HCT116 (cell line): Measurements from ENCODE around the gene MBL2. TPM values are rescaled to one million over a fixed set of nuclear protein-coding genes. Genes with fewer than 3 reads are reported as not detected.

Source experiments
- ATAC-seq: fragments of 200-7000 bp; cut with Tn5 transposase; 2 replicates; pipeline ENCODE4 v1.9.1; 2020; ENCODE audit warnings: mild to moderate bottlenecking, moderate library complexity
- BruUV-seq: library from RNA; stranded (reverse); fragments of 400-500 nt; replicated peaks from 2 replicates; lab custom pipeline; 2021; lab: Mats Ljungman, UMichigan
- CTCF ChIA-PET: fragments of 300-600 bp; sonication (Branson Sonifier 250); formaldehyde crosslinking; loops from one replicate; lab custom pipeline; 2021; ENCODE audit warnings: antibody characterized with exemption; lab: Charles Lee
- POLR2A ChIA-PET: fragments of 300-600, 350-600 bp; sonication (Branson Sonifier 250); formaldehyde crosslinking; loops from one replicate; lab custom pipeline; 2021; ENCODE audit warnings: antibody characterized with exemption; lab: Charles Lee
- RAD21 ChIA-PET, 2 experiments: fragments of 300-600 bp; sonication (Branson Sonifier 250); formaldehyde crosslinking; loops; one replicate each; lab custom pipeline; 2023; ENCODE audit warnings: low total read pairs in 2 of 2; ENCODE audit not compliant: uncharacterized antibody in 2 of 2, unreplicated experiment in 2 of 2, low non-redundant PET in 1 of 2; lab: Charles Lee
- DNase-seq: peaks from one replicate; pipeline ENCODE4 v3.0.0-alpha.2; 2010; ENCODE audit warnings: low read depth, low spot score
- H2AFZ ChIP-seq: fragments of 200-600 bp; shearing (Covaris generic), sonication (generic); 2 replicates; pipeline ENCODE4 v1.6.1; 2017; ENCODE audit warnings: low read depth, mixed run types, mixed read lengths, antibody characterized with exemption, low read length; ENCODE audit not compliant: poor library complexity, severe bottlenecking
- H3K27ac ChIP-seq: 2 replicates; pipeline ENCODE4 v1.5.1; 2012; ENCODE audit warnings: low read depth, low read length
- H3K27me3 ChIP-seq: fragments of 200-600 bp; sonication (generic); 2 replicates; pipeline ENCODE4 v1.6.1; 2016; ENCODE audit warnings: mixed run types, low read length, mixed read lengths; ENCODE audit not compliant: insufficient read depth
- H3K36me3 ChIP-seq, 2 experiments: fragments of 200-500 bp in 1 of 2; fragments of 200-600 bp in 1 of 2; sonication (Bioruptor generic) in 1 of 2; sonication (generic) in 1 of 2; 2 replicates each; pipeline versions ENCODE4 v1.5.1 to v1.6.1; 2014 to 2016; ENCODE audit warnings: low read length in 2 of 2, inconsistent platforms in 1 of 2, mixed read lengths in 1 of 2, mixed run types in 1 of 2; ENCODE audit not compliant: insufficient read depth in 2 of 2, control insufficient read depth in 1 of 2
- H3K4me1 ChIP-seq, 2 experiments: fragments of 200-600 bp in 1 of 2; sonication (generic) in 1 of 2; 2 replicates each; pipeline versions ENCODE4 v1.5.1 to v1.6.1; 2012 to 2017; ENCODE audit warnings: low read length in 2 of 2, inconsistent platforms in 1 of 2, mild to moderate bottlenecking in 1 of 2, mixed read lengths in 1 of 2, mixed run types in 1 of 2, moderate library complexity in 1 of 2; ENCODE audit not compliant: insufficient read depth in 2 of 2, control insufficient read depth in 1 of 2
- H3K4me2 ChIP-seq: fragments of 200-600 bp; sonication (generic); 2 replicates; pipeline ENCODE4 v1.6.1; 2017; ENCODE audit warnings: mixed run types, low read length, mixed read lengths
- H3K4me3 ChIP-seq, 2 experiments: fragments of 200-600 bp in 1 of 2; sonication (generic) in 1 of 2; replicated peaks in 1 of 2; 2 replicates each; pipeline ENCODE4 v1.5.1; 2011 to 2016; ENCODE audit warnings: low read length in 2 of 2, control low read depth in 1 of 2, low read depth in 1 of 2, mild to moderate bottlenecking in 1 of 2, mixed read lengths in 1 of 2, mixed run types in 1 of 2
- H3K79me2 ChIP-seq: fragments of 200-600 bp; sonication (generic); 2 replicates; pipeline ENCODE4 v1.6.1; 2017; ENCODE audit warnings: mild to moderate bottlenecking, mixed run types, low read length, moderate library complexity, mixed read lengths; ENCODE audit not compliant: insufficient read depth
- H3K9ac ChIP-seq: fragments of 200-600 bp; sonication (generic); 2 replicates; pipeline ENCODE4 v1.6.1; 2016; ENCODE audit warnings: low read length, mixed read lengths
- H3K9me2 ChIP-seq: fragments of 200-600 bp; sonication (generic), shearing (Covaris generic); 2 replicates; pipeline ENCODE4 v1.6.1; 2017; ENCODE audit warnings: mixed run types, mild to moderate bottlenecking, moderate library complexity; ENCODE audit not compliant: insufficient read depth
- H3K9me3 ChIP-seq, 2 experiments: fragments of 200-500 bp in 1 of 2; fragments of 200-600 bp in 1 of 2; sonication (Bioruptor generic) in 1 of 2; sonication (generic) in 1 of 2; 2 replicates each; pipeline ENCODE4 v1.6.1; 2014 to 2017; ENCODE audit warnings: low read length in 2 of 2, mixed read lengths in 2 of 2, inconsistent platforms in 1 of 2, low read depth in 1 of 2, mild to moderate bottlenecking in 1 of 2, mixed run types in 1 of 2, moderate library complexity in 1 of 2; ENCODE audit not compliant: control insufficient read depth in 1 of 2, insufficient read depth in 1 of 2
- H4K20me1 ChIP-seq: fragments of 200-600 bp; sonication (generic), shearing (Covaris generic); 2 replicates; pipeline ENCODE4 v1.6.1; 2017; ENCODE audit warnings: mixed run types, mild to moderate bottlenecking, moderate library complexity; ENCODE audit not compliant: insufficient read depth
- EGR1 ChIP-seq: IDR thresholded peaks from 2 replicates; pipeline ENCODE4 v1.6.1; 2012; ENCODE audit warnings: low read depth
- EZH2 ChIP-seq: fragments of 200-600 bp; sonication (generic); IDR thresholded peaks from 2 replicates; pipeline ENCODE4 v1.6.1; 2017; ENCODE audit warnings: antibody characterized with exemption, mixed run types
- JUND ChIP-seq: IDR thresholded peaks from 2 replicates; pipeline ENCODE4 v1.6.1; 2012
- MAX ChIP-seq: IDR thresholded peaks from 2 replicates; pipeline ENCODE4 v1.6.1; 2012
- POLR2AphosphoS5 ChIP-seq: IDR thresholded peaks from 2 replicates; pipeline ENCODE4 v1.6.1; 2011; ENCODE audit warnings: mild to moderate bottlenecking, low read depth, low read length, moderate library complexity
- RAD21 ChIP-seq: IDR thresholded peaks from 2 replicates; pipeline ENCODE4 v1.6.1; 2012; ENCODE audit warnings: low read depth, mild to moderate bottlenecking
- SIN3A ChIP-seq: IDR thresholded peaks from 2 replicates; pipeline ENCODE4 v1.6.1; 2012; ENCODE audit warnings: low read depth
- TCF7L2 ChIP-seq: IDR thresholded peaks from 2 replicates; pipeline ENCODE4 v1.7.0; 2011; ENCODE audit warnings: borderline replicate concordance, inconsistent platforms; ENCODE audit not compliant: insufficient read depth, insufficient read length; ENCODE audit errors: extremely low read depth
- YY1 ChIP-seq: IDR thresholded peaks from 2 replicates; pipeline ENCODE4 v1.6.1; 2011; ENCODE audit warnings: low read length, low read depth, moderate library complexity, mild to moderate bottlenecking; ENCODE audit not compliant: insufficient replicate concordance; ENCODE audit errors: extremely low read depth
- intact Hi-C: fragments of 100-400 bp; cut with micrococcal nuclease; formaldehyde crosslinking; loops from 2 replicates; pipeline ENCODE4 v1.10.0; 2022
- total RNA-seq: library from RNA; stranded (reverse); gene quantifications from one replicate; pipeline ENCODE4 v1.2.1, GENCODE V29; 2021; ENCODE audit not compliant: unreplicated experiment
- TF ChIP-seq, protein P1 (sequence below), 3 experiments: fragments of 200-600 bp in 1 of 3; sonication (generic) in 1 of 3; IDR thresholded peaks in 2 of 3; conservative IDR thresholded peaks in 1 of 3; 2 replicates each; pipeline ENCODE4 v1.5.1; 2012 to 2017; ENCODE audit warnings: low read depth in 2 of 3, low read length in 2 of 3, antibody characterized with exemption in 1 of 3, borderline replicate concordance in 1 of 3, control low read depth in 1 of 3, mild to moderate bottlenecking in 1 of 3, mixed read lengths in 1 of 3, mixed run types in 1 of 3, moderate library complexity in 1 of 3; ENCODE audit not compliant: insufficient read depth in 1 of 3
- TF ChIP-seq, protein P2 (sequence below): IDR thresholded peaks from 2 replicates; pipeline ENCODE4 v1.6.1; 2012; ENCODE audit warnings: low read depth

MBL2 gene
- total RNA-seq, 1 experiment from 2014 or later: not detected

DNA sequence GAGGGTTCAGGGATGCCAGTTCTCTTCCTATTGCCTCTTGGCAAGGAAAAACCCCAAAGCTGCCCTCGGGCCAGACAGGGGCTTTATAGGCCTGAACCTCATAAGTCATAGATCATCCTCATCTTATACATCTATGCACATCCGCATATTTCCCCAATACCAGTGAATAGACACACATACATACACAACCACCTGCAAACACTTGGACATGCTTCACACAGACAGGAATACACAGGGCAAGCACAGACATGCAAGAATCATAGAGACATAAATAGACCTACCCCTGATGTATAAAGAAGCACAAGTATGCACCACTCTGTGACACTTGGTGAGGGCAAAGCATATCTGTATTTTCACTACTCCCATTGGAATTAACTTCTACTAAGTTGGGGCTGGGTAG lies 30.7 kb downstream of the MBL2 start:
- Histone ChIP-seq H3K4me1 (no peaks in the 10 kb centered on the region), H3K9me2 (no peaks in the 10 kb centered on the region), H3K79me2 (no peaks in the 10 kb centered on the region), H2AFZ (no peak overlapping the region), H3K27me3 (no peaks in the 10 kb centered on the region), H3K9ac (no peak overlapping the region), H3K4me2 (no peak overlapping the region), H3K4me3 (no peak overlapping the region), H3K27ac (no peak overlapping the region), H4K20me1 (no peaks in the 10 kb centered on the region), H3K36me3 (no peaks in the 10 kb centered on the region), H3K9me3 (no peaks in the 10 kb centered on the region)
- DNase-seq (no peak), ATAC-seq (no peak)
- intact Hi-C loops: loop anchor here (1.0 kb wide), 1 partner anchor 38 kb away; no protein-coding TSS in a partner anchor
- ChIA-PET CTCF (interaction anchor here (1.1 to 3.6 kb wide), 2 partner anchors 37 to 97 kb away, joined by 5 to 15 read pairs; no protein-coding TSS in a partner anchor), RAD21 (no interaction called here), POLR2A (no interaction called here)
- BruUV-seq: no TSS peak
- no peak for TF ChIP-seq SIN3A
- TF ChIP-seq MAX: no peak
- no peak for TF ChIP-seq POLR2AphosphoS5

DNA sequence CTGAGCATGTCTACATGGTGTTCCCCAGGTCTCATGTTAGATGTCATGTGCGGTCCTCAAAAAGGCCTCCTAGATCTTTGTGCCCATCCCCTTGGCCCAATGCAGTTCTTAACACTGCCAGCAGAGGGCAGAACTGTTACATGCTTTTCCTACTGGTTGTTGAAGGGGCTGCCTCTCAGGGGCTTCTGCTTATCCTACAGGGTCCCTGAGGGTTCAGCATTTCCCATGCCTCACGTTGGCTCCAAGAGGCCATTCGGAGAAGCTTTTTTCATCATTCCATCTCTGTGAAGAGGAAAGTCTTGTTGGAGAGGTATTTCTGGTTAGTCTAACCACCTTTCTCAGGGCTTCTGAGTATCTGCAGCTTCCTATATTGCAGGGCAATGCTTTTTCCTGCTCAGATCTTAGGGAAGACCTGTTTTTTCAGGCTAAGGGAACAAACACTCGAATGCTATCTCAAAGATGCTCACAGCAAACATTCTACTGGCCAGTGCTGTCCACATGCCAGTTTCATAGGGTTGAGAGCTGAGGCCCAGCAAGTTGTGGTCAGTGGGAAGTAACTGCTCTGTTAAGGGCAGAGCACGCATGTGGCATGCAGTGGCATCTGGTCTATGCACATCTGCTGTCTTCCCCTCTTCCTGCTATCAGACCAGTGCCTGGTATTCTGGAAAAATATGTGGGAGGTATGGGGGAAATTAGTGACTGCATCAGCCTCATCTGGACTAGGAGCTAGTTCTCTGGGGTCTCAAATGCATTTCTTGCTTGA lies 31.5 kb downstream of the MBL2 start:
- H3K27me3 ChIP-seq: no peaks in the 10 kb centered on the region
- no peak overlapping the region for H3K27ac ChIP-seq
- H3K4me2 ChIP-seq: no peak overlapping the region
- H2AFZ ChIP-seq: no peak overlapping the region
- CTCF ChIA-PET: interaction anchor here (1.1 to 3.6 kb wide), 3 partner anchors 37 to 96 kb away, joined by 5 to 15 read pairs (median 6); no protein-coding TSS in a partner anchor
- no peak overlapping the region for H3K9ac ChIP-seq
- POLR2A ChIA-PET: no interaction called here
- intact Hi-C loops: loop anchor here (1.0 kb wide), 1 partner anchor 39 kb away; no protein-coding TSS in a partner anchor
- no peaks in the 10 kb centered on the region for H3K79me2 ChIP-seq
- H3K4me3 ChIP-seq: no peak overlapping the region
- no peaks in the 10 kb centered on the region for H3K9me3 ChIP-seq
- ATAC-seq (peak; percentile 84), DNase-seq (peak; percentile 32)
- H3K4me1 ChIP-seq: no peaks in the 10 kb centered on the region
- no peaks in the 10 kb centered on the region for H4K20me1 ChIP-seq
- no TSS peak for BruUV-seq
- RAD21 ChIA-PET: no interaction called here
- H3K9me2 ChIP-seq: no peaks in the 10 kb centered on the region
- H3K36me3 ChIP-seq: no peaks in the 10 kb centered on the region
- TF ChIP-seq TCF7L2: no peak
- no peak for TF ChIP-seq YY1
- TF ChIP-seq, protein P1, sequence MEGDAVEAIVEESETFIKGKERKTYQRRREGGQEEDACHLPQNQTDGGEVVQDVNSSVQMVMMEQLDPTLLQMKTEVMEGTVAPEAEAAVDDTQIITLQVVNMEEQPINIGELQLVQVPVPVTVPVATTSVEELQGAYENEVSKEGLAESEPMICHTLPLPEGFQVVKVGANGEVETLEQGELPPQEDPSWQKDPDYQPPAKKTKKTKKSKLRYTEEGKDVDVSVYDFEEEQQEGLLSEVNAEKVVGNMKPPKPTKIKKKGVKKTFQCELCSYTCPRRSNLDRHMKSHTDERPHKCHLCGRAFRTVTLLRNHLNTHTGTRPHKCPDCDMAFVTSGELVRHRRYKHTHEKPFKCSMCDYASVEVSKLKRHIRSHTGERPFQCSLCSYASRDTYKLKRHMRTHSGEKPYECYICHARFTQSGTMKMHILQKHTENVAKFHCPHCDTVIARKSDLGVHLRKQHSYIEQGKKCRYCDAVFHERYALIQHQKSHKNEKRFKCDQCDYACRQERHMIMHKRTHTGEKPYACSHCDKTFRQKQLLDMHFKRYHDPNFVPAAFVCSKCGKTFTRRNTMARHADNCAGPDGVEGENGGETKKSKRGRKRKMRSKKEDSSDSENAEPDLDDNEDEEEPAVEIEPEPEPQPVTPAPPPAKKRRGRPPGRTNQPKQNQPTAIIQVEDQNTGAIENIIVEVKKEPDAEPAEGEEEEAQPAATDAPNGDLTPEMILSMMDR (IDR thresholded peaks at IDR 0.05 in 2 of 3, conservative IDR thresholded peaks at IDR 0.05 in 1 of 3; ENCODE audit: borderline replicate concordance in 1 of 3, insufficient read depth in 1 of 3, low read depth in 2 of 3, low read length in 2 of 3): peak; percentile 64 to 95 (median 92); a peak in 5 of 6 replicates
- TF ChIP-seq, protein P2, sequence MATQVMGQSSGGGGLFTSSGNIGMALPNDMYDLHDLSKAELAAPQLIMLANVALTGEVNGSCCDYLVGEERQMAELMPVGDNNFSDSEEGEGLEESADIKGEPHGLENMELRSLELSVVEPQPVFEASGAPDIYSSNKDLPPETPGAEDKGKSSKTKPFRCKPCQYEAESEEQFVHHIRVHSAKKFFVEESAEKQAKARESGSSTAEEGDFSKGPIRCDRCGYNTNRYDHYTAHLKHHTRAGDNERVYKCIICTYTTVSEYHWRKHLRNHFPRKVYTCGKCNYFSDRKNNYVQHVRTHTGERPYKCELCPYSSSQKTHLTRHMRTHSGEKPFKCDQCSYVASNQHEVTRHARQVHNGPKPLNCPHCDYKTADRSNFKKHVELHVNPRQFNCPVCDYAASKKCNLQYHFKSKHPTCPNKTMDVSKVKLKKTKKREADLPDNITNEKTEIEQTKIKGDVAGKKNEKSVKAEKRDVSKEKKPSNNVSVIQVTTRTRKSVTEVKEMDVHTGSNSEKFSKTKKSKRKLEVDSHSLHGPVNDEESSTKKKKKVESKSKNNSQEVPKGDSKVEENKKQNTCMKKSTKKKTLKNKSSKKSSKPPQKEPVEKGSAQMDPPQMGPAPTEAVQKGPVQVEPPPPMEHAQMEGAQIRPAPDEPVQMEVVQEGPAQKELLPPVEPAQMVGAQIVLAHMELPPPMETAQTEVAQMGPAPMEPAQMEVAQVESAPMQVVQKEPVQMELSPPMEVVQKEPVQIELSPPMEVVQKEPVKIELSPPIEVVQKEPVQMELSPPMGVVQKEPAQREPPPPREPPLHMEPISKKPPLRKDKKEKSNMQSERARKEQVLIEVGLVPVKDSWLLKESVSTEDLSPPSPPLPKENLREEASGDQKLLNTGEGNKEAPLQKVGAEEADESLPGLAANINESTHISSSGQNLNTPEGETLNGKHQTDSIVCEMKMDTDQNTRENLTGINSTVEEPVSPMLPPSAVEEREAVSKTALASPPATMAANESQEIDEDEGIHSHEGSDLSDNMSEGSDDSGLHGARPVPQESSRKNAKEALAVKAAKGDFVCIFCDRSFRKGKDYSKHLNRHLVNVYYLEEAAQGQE: no peak
- TF ChIP-seq RAD21: peak; percentile 69
- no peak for TF ChIP-seq EZH2
- no peak for TF ChIP-seq EGR1
- no peak for TF ChIP-seq JUND
